Astrocyte (in vitro differentiated cells and primary cell): ENCODE measurements around the gene ZNF438.

Experiments used
- CTCF ChIP-seq: IDR thresholded peaks from 2 replicates; pipeline ENCODE4 v1.5.1; 2011; ENCODE audit warnings: low read depth, mild to moderate bottlenecking, inconsistent platforms, low read length, moderate library complexity; ENCODE audit not compliant: insufficient read depth
- EZH2 ChIP-seq: IDR thresholded peaks from 2 replicates; pipeline ENCODE4 v1.6.1; 2012; ENCODE audit warnings: mild to moderate bottlenecking, low read length, inconsistent platforms; ENCODE audit not compliant: insufficient read depth

GRCh38 chr10:30974355-30974754 lies 57.3 kb downstream of the ZNF438 start:
- TF ChIP-seq CTCF (no peak), EZH2 (no peak)
